Mesothelial cell of epicardium (in vitro differentiated cells): ENCODE measurements around the gene PDCD11. TPM values are rescaled to one million over a fixed set of nuclear protein-coding genes. Genes with fewer than 3 reads are reported as not detected.

Experiments
- microRNA-seq: library from miRNA; unstranded; fragments of <30 nt; microRNA quantifications from one replicate; pipeline ENCODE4 v1.2.0, GENCODE V29; 2021; ENCODE audit warnings: inconsistent platforms, mixed read lengths
- total RNA-seq: library from RNA; stranded (reverse); gene quantifications from 3 replicates; pipeline ENCODE4 v1.2.1, GENCODE V29; 2021

PDCD11 gene
- total RNA-seq, 1 donor from 2014 or later: 53.6 TPM

Small RNA genes within 50 kb of the gene (microRNA-seq; reads per million reads assigned to microRNA genes)
- 2,484 reads per million, percentile 86 among the genes with 10 or more reads in this experiment for gene MIR1307

Other genes starting within 250 kb of the PDCD11 start
- gene NT5C2, start 203.4 kb upstream of the PDCD11 start, total RNA-seq: 77.7 to 84.3 TPM (median 81.2 TPM) in 3 replicates
- not detected in 3 replicates for gene RPEL1, start 150.7 kb upstream of the PDCD11 start, total RNA-seq
- gene INA, start 119.5 kb upstream of the PDCD11 start, total RNA-seq: 1.1 to 1.2 TPM (median 1.2 TPM) in 3 replicates
- 10.5 to 10.7 TPM (median 10.6 TPM) in 3 replicates for gene PCGF6, start 45.5 kb upstream of the PDCD11 start, total RNA-seq
- gene TAF5, start 28.6 kb upstream of the PDCD11 start, total RNA-seq: 4.7 to 5.2 TPM (median 4.9 TPM) in 3 replicates
- 208 to 223 TPM (median 209 TPM) in 3 replicates for gene ATP5MK, start 151 bp upstream of the PDCD11 start, total RNA-seq
- 4.3 to 6.0 TPM (median 5.6 TPM) in 3 replicates for gene CALHM2, start 55.7 kb downstream of the PDCD11 start, total RNA-seq
- gene CALHM1, start 62.3 kb downstream of the PDCD11 start, total RNA-seq: not detected in 3 replicates
- not detected in 3 replicates for gene CALHM3, start 82.6 kb downstream of the PDCD11 start, total RNA-seq
- gene NEURL1, start 97.1 kb downstream of the PDCD11 start, total RNA-seq: 0.40 to 0.88 TPM (median 0.54 TPM) in 3 replicates